ENCODE data around the gene SPTBN1. TPM values are rescaled to one million over a fixed set of nuclear protein-coding genes. Genes with fewer than 3 reads are reported as not detected.

Gene SPTBN1
- total RNA-seq, 4 donors from 2014 or later: 353 to 606 (median 498) TPM

GRCh38 chr2:54553775-54554174 lies 97.6 kb downstream of the SPTBN1 start:
- Histone ChIP-seq H3K36me3 (no peaks in the 10 kb centered on the region), H3K9me3 (no peaks in the 10 kb centered on the region), H3K27me3 (no peaks in the 10 kb centered on the region), H3K4me3 (no peak overlapping the region), H3K4me1 (peaks cover 13 to 95% (median 44%) of the 10 kb centered on the region in 3 donors), H3K27ac (peak overlapping the region in 1 of 4 donors; percentile 17)
- TF ChIP-seq POLR2A (IDR thresholded peaks at IDR 0.05) (no peak), CTCF (IDR thresholded peaks at IDR 0.05) (no peak), POLR2AphosphoS5 (IDR thresholded peaks at IDR 0.05) (no peak), EP300 (IDR thresholded peaks at IDR 0.05) (no peak)
- no peak for ATAC-seq
- WGBS, 2 donors (ENCODE audit: low coverage in 1 of 2): 100% methylated on average over 1 of the region's 1 CpG

GRCh38 chr2:54555318-54555837 lies 99.3 kb downstream of the SPTBN1 start:
- TF ChIP-seq POLR2AphosphoS5 (IDR thresholded peaks at IDR 0.05) (no peak), POLR2A (IDR thresholded peaks at IDR 0.05) (no peak), EP300 (IDR thresholded peaks at IDR 0.05) (no peak), CTCF (IDR thresholded peaks at IDR 0.05) (no peak)
- peaks cover 13 to 98% (median 42%) of the 10 kb centered on the region in 3 donors for H3K4me1 ChIP-seq
- no peak for ATAC-seq
- WGBS, 2 donors (ENCODE audit: low coverage in 1 of 2): 45 to 75% methylated on average over 3 of the region's 3 CpGs
- no peaks in the 10 kb centered on the region for H3K27me3 ChIP-seq
- H3K4me3 ChIP-seq: no peak overlapping the region
- H3K9me3 ChIP-seq: no peaks in the 10 kb centered on the region
- peak overlapping the region in 3 of 4 donors; percentile 87 to 92 (median 87) for H3K27ac ChIP-seq
- H3K36me3 ChIP-seq: no peaks in the 10 kb centered on the region

GRCh38 chr2:54556621-54557121 lies 100.5 kb downstream of the SPTBN1 start:
- H3K9me3 ChIP-seq: no peaks in the 10 kb centered on the region
- no peak for TF ChIP-seq EP300 (IDR thresholded peaks at IDR 0.05)
- peak; percentile 54 for TF ChIP-seq POLR2AphosphoS5 (IDR thresholded peaks at IDR 0.05)
- TF ChIP-seq POLR2A (IDR thresholded peaks at IDR 0.05): no peak
- WGBS, 2 donors (ENCODE audit: low coverage in 1 of 2): 54 to 56% methylated on average over 1 to 2 of the region's 2 CpGs

DNA sequence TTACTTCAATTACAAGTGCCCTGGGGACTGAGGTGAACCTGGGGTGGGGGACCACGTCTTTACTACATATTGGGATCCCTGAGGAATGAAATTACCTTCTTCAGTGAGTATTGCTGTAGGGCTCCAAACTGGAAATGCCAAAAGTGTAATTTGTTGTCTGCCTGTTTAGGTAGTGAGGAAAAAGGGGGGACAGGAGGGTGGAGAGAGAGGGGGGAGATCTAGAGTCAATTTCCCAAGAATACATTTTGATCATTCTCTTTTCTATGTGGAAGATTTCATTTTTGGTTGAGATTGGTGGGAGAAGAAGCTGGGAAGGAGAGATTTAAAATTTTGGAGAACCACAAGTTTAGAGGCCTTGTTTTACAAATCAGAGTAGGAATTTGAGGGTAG lies 101.1 kb downstream of the SPTBN1 start:
- peak overlapping the region in 1 of 2 donors; percentile 56 for H3K4me3 ChIP-seq
- peaks cover 19 to 92% (median 38%) of the 10 kb centered on the region in 3 donors for H3K4me1 ChIP-seq
- no peaks in the 10 kb centered on the region for H3K9me3 ChIP-seq
- no peaks in the 10 kb centered on the region for H3K27me3 ChIP-seq
- H3K36me3 ChIP-seq: no peaks in the 10 kb centered on the region
- ATAC-seq: no peak
- TF ChIP-seq EP300 (IDR thresholded peaks at IDR 0.05) (no peak), POLR2A (IDR thresholded peaks at IDR 0.05) (no peak), POLR2AphosphoS5 (IDR thresholded peaks at IDR 0.05) (no peak), CTCF (IDR thresholded peaks at IDR 0.05) (no peak)
- WGBS, 2 donors (ENCODE audit: low coverage in 1 of 2): 41 to 70% methylated on average over 1 of the region's 1 CpG
- peak overlapping the region; percentile 1 to 92 (median 87) for H3K27ac ChIP-seq

More at GRCh38 chr2:54556621-54557121, 100.5 kb downstream of the SPTBN1 start:
- no peaks in the 10 kb centered on the region for H3K27me3 ChIP-seq
- no peak overlapping the region for H3K4me3 ChIP-seq
- H3K4me1 ChIP-seq: peaks cover 19 to 96% (median 38%) of the 10 kb centered on the region in 3 donors
- peak overlapping the region; percentile 1 to 92 (median 87) for H3K27ac ChIP-seq
- H3K36me3 ChIP-seq: no peaks in the 10 kb centered on the region
- peak; percentile 57 for ATAC-seq

- WGBS, 2 donors (ENCODE audit: low coverage in 1 of 2): 17 to 35% methylated on average over 18 to 38 of the region's 48 CpGs
- Histone ChIP-seq H3K27ac (peak overlapping the region; percentile 1 to 92 (median 87)), H3K9me3 (no peaks in the 10 kb centered on the region), H3K27me3 (no peaks in the 10 kb centered on the region), H3K4me3 (peak overlapping the region; percentile 33 to 56), H3K36me3 (no peaks in the 10 kb centered on the region), H3K4me1 (peaks cover 19 to 91% (median 33%) of the 10 kb centered on the region in 3 donors)
- no peak for ATAC-seq
- TF ChIP-seq EP300 (IDR thresholded peaks at IDR 0.05) (no peak), CTCF (IDR thresholded peaks at IDR 0.05) (peak in 2 of 4 experiments; percentile 16 to 37), POLR2A (IDR thresholded peaks at IDR 0.05) (no peak), POLR2AphosphoS5 (IDR thresholded peaks at IDR 0.05) (no peak)
These were observed 101.6 kb downstream of the SPTBN1 start for GRCh38 chr2:54557601-54558187.

Measured in gastroesophageal sphincter (tissue), 4 donors.